PFSK-1 (cell line): ENCODE measurements around the gene CDCA3.

Experiments
- FOXP2 ChIP-seq: optimal IDR thresholded peaks from 2 replicates; pipeline ENCODE3; 2011; ENCODE audit warnings: borderline replicate concordance, control low read depth, inconsistent platforms; ENCODE audit not compliant: insufficient read depth; ENCODE audit errors: extremely low read length, extremely low read depth
- POLR2AphosphoS5 ChIP-seq: IDR thresholded peaks from 2 replicates; pipeline ENCODE4 v1.6.1; 2012; ENCODE audit warnings: low read depth, mild to moderate bottlenecking, control low read depth, low read length, moderate library complexity
- REST ChIP-seq, 2 experiments: IDR thresholded peaks; 2 replicates each; pipeline versions ENCODE4 v1.6.1 to v1.8.0; 2011 to 2012; ENCODE audit warnings: low read depth in 2 of 2, low read length in 2 of 2, control low read depth in 1 of 2, inconsistent platforms in 1 of 2, mild to moderate bottlenecking in 1 of 2, moderate library complexity in 1 of 2; ENCODE audit not compliant: insufficient read depth in 1 of 2
- SIN3A ChIP-seq: IDR thresholded peaks from 2 replicates; pipeline ENCODE4 v1.6.1; 2012; ENCODE audit warnings: mild to moderate bottlenecking, low read length, moderate library complexity, borderline replicate concordance; ENCODE audit not compliant: insufficient read depth
- TAF1 ChIP-seq: IDR thresholded peaks from 2 replicates; pipeline ENCODE4 v1.6.1; 2012; ENCODE audit warnings: low read length, control low read depth, borderline replicate concordance; ENCODE audit not compliant: insufficient read depth

GRCh38 chr12:6823182-6824084 lies 27.7 kb downstream of the CDCA3 start:
- TF ChIP-seq POLR2AphosphoS5 (no peak), TAF1 (no peak), SIN3A (no peak), REST (IDR thresholded peaks at IDR 0.05; ENCODE audit: insufficient read depth in 1 of 2, low read depth in 2 of 2, low read length in 2 of 2) (no peak), FOXP2 (no peak)
